ENCODE results near the gene GLMN. TPM values are rescaled to one million over a fixed set of nuclear protein-coding genes. Genes with fewer than 3 reads are reported as not detected.
"Not testable (repeated sequence)": the region's sequence is repeated elsewhere in the genome, so short reads cannot be mapped to it uniquely, and the experiment has no call there.

Gene GLMN
- total RNA-seq, 1 experiment from 2014 or later: 20.2 TPM

- DNase-seq (ENCODE audit: low read depth): no peak
Observed at GRCh38 chr1:92299477-92300150, 827 bp upstream of the GLMN start.

- no peak for DNase-seq (ENCODE audit: low read depth)
Observed at GRCh38 chr1:92298213-92298572, 594 bp downstream of the GLMN start.

GRCh38 chr1:92291372-92291999, 7.3 kb downstream of the GLMN start:
- DNase-seq (ENCODE audit: low read depth): peak; percentile 59

GRCh38 chr1:92281411-92281810, 17.4 kb downstream of the GLMN start:
- DNase-seq (ENCODE audit: low read depth): not testable (repeated sequence)

- DNase-seq (ENCODE audit: low read depth): not testable (repeated sequence)
Observed at GRCh38 chr1:92279781-92280180, 19.0 kb downstream of the GLMN start.

- DNase-seq (ENCODE audit: low read depth): peak; percentile 47
Observed at GRCh38 chr1:92277105-92277723, 21.6 kb downstream of the GLMN start.

- DNase-seq (ENCODE audit: low read depth): no peak
Observed at GRCh38 chr1:92276082-92276481, 22.7 kb downstream of the GLMN start.

- DNase-seq (ENCODE audit: low read depth): peak; percentile 51
Observed at GRCh38 chr1:92274939-92275338, 23.8 kb downstream of the GLMN start.

- peak; percentile 24 for DNase-seq (ENCODE audit: low read depth)
Observed at GRCh38 chr1:92273039-92273438, 25.7 kb downstream of the GLMN start.

- DNase-seq (ENCODE audit: low read depth): no peak
Observed at GRCh38 chr1:92262516-92262915, 36.3 kb downstream of the GLMN start.

GRCh38 chr1:92259350-92259749, 39.4 kb downstream of the GLMN start:
- DNase-seq (ENCODE audit: low read depth): no peak

- not testable (repeated sequence) for DNase-seq (ENCODE audit: low read depth)
Observed at GRCh38 chr1:92254714-92255113, 44.1 kb downstream of the GLMN start.

GRCh38 chr1:92244376-92244775, 54.4 kb downstream of the GLMN start:
- no peak for DNase-seq (ENCODE audit: low read depth)

- peak; percentile 7 for DNase-seq (ENCODE audit: low read depth)
Observed at GRCh38 chr1:92240034-92240433, 58.8 kb downstream of the GLMN start.

- DNase-seq (ENCODE audit: low read depth): no peak
Observed at GRCh38 chr1:92230736-92231135, 68.1 kb downstream of the GLMN start.

- no peak for DNase-seq (ENCODE audit: low read depth)
Observed at GRCh38 chr1:92228401-92228800, 70.4 kb downstream of the GLMN start.

GRCh38 chr1:92219028-92219427, 79.8 kb downstream of the GLMN start:
- DNase-seq (ENCODE audit: low read depth): no peak

GRCh38 chr1:92218559-92218958, 80.2 kb downstream of the GLMN start:
- no peak for DNase-seq (ENCODE audit: low read depth)

GRCh38 chr1:92217721-92218120, 81.1 kb downstream of the GLMN start, which contains the start of gene C1orf146:
TSS of gene C1orf146 (plus strand) at chr1:92217915. CDS start at chr1:92231421, 13,506 bp downstream.
- DNase-seq (ENCODE audit: low read depth): no peak

GRCh38 chr1:92211166-92211565, 87.6 kb downstream of the GLMN start:
- DNase-seq (ENCODE audit: low read depth): no peak

GRCh38 chr1:92210701-92211100, 88.1 kb downstream of the GLMN start:
- DNase-seq (ENCODE audit: low read depth): no peak

- no peak for DNase-seq (ENCODE audit: low read depth)
Observed at GRCh38 chr1:92203105-92203504, 95.7 kb downstream of the GLMN start.

- no peak for DNase-seq (ENCODE audit: low read depth)
Observed at GRCh38 chr1:92201973-92202372, 96.8 kb downstream of the GLMN start.
